Measurements from ENCODE around the gene USF1.

GRCh38 chr1:161066694-161067093 is 20.9 kb upstream of the USF1 start:
- TF ChIP-seq, protein P1, sequence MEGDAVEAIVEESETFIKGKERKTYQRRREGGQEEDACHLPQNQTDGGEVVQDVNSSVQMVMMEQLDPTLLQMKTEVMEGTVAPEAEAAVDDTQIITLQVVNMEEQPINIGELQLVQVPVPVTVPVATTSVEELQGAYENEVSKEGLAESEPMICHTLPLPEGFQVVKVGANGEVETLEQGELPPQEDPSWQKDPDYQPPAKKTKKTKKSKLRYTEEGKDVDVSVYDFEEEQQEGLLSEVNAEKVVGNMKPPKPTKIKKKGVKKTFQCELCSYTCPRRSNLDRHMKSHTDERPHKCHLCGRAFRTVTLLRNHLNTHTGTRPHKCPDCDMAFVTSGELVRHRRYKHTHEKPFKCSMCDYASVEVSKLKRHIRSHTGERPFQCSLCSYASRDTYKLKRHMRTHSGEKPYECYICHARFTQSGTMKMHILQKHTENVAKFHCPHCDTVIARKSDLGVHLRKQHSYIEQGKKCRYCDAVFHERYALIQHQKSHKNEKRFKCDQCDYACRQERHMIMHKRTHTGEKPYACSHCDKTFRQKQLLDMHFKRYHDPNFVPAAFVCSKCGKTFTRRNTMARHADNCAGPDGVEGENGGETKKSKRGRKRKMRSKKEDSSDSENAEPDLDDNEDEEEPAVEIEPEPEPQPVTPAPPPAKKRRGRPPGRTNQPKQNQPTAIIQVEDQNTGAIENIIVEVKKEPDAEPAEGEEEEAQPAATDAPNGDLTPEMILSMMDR (IDR thresholded peaks at IDR 0.05): no peak
- no peak for TF ChIP-seq POLR2A (IDR thresholded peaks at IDR 0.05)
